Stimulated activated CD4-positive, alpha-beta T cell treated with anti-CD3 and anti-CD28 coated beads, Interleukin-4, amount 100 ng/mL, for 48 hours (primary cell): ENCODE data around the gene KIF1A.

Experiments used
- DNase-seq, 2 donors: peaks; one replicate each; pipeline ENCODE4 v3.0.0-alpha.2; 2020; ENCODE audit warnings: low read depth in 2 of 2

Gene KIF1A

DNA sequence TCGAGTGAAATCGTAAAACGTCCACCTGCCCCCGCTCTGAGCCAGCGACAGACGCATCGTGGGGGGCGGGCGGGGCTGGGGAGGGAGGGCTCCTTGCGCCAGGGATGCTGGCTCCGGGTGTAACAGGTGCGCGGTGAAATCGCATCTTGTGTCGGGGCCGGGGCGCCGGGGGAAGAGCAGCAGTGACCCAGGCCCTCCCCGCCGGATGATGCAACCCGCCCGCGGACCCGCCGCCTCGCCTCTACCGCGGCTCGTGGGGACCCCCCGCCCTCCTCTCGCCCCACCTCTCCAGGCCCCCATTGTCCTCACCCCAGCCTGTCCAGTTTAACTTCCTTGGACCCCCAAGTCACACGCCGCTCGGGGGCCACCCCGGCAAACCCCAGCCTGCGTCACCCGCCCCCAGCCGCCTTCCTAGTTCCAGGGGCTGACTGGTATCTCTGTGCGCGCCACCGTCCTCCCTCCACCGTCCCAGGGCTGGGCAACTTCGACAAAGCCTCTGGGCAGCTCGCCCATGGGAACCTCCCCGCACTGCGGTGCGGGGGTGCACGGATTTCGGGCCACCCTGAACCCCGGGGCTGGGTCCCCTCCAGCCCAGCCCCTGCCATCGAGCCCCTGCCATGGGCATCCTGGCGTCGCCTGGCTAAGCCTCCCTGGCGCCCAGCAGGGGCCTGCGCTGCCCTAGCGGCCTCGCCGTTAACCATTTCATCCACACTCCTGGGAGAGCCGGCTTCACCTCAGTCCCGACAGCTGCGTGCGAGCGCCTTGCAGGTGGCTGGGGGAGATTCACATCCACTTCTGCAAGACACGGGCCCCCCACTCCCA lies 799 bp upstream of the KIF1A start:
- no peak for DNase-seq

DNA sequence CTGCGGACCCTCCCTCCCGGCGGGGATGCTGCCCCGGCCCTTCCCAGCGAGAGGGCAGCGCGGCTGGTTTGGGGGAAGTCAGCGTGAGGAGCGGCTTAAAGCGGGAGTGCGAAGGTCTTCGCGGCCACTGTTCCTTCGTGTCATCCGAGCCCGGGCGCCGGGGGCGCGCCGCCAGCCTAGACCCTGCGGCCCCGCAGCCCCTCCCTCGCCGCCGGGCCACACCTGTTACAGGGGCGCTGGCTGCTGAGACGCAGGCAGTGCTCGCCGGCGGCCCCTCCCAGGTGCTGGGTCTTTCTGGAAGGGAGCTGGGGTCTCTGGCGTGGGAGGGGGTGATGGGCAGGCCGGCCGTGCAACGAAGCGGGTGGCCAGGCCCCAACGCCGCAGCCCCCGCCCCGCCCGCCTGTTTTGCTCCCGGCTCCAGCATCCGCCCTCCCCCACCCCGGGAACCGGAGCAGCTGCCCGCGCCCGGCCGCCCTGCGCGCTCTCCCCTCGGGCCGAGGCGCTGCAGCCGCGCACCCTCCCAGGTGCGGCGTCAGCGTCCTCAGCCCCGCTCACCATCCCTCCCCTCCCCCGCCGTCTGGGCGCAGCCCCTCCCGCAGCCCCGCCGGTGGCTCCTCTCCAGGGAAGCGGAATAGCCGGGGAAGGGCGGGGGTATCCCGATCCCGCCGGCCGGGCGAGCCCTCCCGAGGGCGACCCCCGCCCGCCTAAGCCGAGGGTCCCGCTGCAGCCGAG lies 727 bp downstream of the KIF1A start:
- DNase-seq = no peak

- no peak for DNase-seq
These were observed 1.5 kb downstream of the KIF1A start for GRCh38 chr2:240818293-240819125.

GRCh38 chr2:240817496-240818292 lies 2.3 kb downstream of the KIF1A start:
- DNase-seq = no peak

GRCh38 chr2:240816584-240817495 lies 3.2 kb downstream of the KIF1A start:
- no peak for DNase-seq

DNA sequence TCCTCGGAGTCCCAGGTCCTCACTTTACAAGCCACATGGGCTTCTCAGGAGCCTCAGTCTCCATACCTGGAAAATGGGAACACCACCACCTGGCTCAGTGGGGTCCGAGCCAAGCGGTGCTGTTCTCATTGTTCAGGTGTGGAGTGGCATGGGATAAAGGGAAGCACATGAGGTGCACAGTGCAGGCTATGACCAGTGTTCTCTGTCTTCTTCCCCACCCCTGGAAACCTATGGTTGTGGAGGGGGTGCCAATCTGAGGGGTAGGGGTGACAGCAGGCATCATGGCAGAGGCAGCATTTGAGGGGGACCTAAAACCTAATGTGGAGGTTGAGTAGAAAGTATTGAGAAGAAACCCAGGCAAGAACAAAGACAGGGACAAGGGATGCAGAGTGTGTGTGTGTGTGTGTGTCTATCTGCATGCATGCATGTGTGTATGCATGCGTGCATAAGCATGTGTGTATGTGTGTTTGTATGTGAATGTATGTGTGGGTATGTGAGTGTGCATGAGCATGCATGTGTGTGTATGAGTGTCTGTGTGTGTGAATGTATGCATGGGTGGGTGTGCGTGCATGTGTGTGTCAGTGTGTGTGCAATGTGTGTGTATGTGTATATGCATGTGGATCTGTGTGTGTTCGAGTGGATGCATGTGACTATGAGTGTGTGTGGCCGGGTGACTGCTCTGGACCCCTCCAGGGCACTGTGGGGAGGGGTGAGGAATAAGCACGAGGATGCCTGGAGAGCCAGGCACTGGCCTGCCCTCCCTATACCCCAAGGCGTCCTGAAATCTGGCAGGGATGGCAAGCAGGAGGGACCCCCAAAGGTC lies 4.0 kb downstream of the KIF1A start:
- no peak for DNase-seq

DNA sequence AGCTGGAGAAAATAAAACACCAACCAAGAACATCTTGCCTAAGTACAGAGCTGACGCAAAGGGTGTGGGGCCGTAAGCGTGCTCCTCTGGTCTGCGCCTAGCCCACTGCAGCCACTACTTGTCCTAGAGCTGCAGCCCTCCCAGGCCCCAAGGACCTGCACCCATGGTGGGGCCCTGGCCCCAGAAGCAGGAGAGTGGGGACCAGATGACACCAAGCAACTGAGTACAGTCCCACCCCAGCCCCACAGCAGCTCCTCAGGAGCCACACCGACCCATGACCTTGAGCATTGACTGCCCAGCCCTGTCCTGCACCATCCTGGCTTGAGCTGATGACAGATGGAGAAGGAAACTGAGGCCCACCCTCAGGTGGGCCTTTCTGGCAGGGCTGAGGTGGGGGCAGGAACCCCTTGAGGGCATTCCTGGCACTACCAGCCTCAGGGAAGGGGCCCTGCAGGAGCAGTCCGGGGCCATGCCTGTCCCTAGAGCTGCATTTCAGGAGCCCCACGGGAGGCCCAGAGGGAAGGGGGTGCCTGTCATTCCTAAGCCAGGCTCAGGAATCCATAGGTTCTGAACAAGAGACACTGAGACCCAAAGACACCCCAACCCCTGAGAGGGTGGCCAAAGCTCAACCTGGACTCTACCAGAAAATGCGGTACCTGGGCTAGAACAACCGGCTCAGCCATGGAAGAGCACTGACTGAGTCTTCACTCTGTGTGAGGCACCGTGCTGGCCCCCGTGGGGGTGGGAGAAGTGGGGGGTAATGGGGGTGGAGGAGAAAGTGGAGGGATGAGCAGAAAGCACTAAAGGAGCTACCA lies 4.9 kb downstream of the KIF1A start:
- no peak for DNase-seq

DNA sequence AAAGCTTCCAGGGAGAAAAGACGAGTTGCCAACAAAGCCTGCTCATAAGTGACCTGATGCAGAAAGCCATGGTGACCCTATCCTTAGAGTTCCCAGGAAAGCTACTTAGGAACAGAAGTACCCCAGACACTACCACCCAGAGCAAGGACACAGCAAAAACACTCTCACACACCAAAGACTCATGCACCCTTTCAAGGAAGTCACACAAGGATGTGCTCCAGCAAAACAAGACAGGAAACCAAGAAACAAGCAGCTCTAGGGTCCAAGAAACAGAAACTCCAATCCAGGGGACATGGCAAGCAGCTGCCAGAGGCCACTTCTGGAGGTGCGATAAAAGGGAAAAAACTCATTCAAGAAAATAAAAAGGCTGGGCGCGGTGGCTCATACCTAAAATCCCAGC lies 5.7 kb downstream of the KIF1A start:
- DNase-seq = no peak

DNA sequence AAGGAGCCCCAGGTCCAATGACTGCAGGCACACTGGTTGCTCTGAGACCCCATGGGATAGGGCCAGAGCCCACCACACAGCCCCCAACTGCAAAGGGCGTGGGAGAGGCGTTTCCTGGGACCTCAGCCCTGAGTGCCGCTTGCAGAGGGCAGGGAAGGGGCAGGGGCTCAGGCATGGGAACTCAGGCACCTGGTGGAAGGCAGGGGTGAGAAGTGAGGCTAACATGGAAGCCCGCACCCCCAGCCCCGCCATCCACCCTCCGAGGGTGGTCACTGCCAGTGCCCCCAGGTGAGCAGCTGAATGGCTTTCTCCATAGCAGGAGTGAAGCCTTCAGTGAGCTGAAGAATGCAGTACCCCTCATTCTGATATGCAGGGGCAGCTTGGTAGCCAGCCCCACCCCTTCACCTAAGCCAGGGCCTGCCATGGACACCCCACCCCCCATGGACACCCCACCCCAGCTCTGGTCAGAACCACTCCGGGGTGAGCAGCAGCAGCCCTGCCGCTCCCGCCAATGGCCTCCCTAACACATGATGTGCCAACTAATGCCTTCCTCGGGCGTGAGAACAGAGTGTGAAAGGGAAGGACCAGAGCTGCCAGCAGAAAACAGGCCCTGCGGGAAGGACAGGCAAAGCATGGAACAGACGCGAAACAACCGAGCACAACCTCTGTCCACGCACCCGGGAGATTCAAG lies 6.6 kb downstream of the KIF1A start:
- no peak for DNase-seq

DNA sequence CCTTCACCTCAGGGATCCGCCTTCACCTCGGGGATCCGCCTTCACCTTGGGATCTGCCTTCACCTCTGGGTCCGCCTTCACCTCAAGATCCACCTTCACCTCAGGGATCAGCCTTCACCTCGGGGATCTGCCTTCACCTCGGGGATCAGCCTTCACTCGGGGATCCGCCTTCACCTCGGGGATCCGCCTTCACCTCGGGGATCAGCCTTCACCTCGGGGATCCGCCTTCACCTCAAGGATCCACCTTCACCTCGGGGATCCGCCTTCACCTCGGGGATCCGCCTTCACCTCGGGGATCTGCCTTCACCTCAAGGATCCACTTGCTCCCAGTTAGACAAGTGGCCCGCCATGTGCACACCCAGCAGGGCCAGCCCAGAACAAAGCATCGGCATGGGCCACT lies 7.3 kb downstream of the KIF1A start:
- no peak for DNase-seq

DNA sequence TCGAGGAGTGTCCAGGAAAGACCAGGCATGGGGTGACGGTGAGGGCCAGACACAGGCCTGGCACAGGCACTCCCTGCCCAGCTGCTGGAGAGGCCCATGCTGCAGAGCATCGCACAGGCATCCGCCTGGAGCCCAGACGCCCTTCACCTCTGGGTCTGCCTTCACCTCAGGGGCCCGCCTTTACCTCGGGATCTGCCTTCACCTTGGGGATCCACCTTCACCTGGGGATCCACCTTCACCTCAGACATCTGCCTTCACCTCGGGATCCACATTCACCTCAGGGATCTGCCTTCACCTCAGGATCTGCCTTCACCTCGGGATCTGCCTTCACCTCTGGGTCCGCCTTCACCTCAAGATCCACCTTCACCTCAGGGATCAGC lies 7.7 kb downstream of the KIF1A start:
- DNase-seq = no peak

- DNase-seq = no peak
These were observed 8.4 kb downstream of the KIF1A start for GRCh38 chr2:240811346-240812300.

GRCh38 chr2:240810621-240811020 lies 9.4 kb downstream of the KIF1A start:
- DNase-seq = no peak

- DNase-seq = no peak
These were observed 9.8 kb downstream of the KIF1A start for GRCh38 chr2:240810199-240810598.

- DNase-seq = no peak
These were observed 10.7 kb downstream of the KIF1A start for GRCh38 chr2:240809276-240809675.

GRCh38 chr2:240806459-240806858 lies 13.6 kb downstream of the KIF1A start:
- DNase-seq = no peak

DNA sequence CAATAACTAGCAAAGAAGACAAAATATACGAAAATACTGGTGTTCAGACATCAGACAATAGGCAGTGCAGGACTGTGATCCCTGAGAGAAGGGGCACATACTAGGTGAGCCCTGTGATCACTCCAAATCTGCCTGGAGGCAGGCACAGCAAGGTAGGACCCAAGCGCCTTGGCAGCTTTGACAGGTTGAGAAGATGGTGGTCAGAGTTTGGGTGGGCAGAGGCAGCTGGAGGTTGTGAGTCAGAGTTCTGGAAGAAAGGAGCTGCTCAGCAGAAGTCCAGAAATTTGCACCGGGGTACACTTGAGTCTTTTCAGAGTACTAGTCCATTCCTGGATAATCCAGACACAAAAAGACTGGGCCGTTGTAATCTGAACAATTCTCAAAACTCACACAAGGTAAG lies 14.0 kb downstream of the KIF1A start:
- DNase-seq = no peak
